T-helper 9 cell (primary cell): ENCODE data around the gene FBXO10.
A peak's percentile ranks its signal among the peaks of the same experiment; 100 is the strongest.
"Not testable (repeated sequence)": the region's sequence is repeated elsewhere in the genome, so short reads cannot be mapped to it uniquely, and the experiment has no call there.

Experiments used
- DNase-seq: peaks from one replicate; pipeline ENCODE4 v3.0.0-alpha.2; 2020

FBXO10 gene

GRCh38 chr9:37477443-37477842 is 98.7 kb downstream of the FBXO10 start:
- not testable (repeated sequence) for DNase-seq

DNA sequence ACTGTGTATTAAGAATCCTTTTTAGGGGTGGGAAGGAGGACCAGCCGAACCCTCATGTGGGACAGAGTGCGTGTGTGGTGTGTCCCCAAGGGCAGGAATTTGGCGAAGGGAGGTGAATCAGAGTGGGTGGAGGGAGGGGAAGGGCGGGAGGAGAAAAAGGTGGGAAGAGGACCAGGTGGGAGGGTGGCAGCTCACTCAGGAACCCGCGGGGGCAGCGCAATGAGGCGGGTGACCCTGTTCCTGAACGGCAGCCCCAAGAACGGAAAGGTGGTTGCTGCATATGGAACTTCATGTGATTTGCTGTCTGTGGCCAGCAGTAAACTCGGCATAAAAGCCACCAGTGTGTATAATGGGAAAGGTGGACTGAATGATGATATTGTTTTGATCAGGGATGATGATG is 99.2 kb downstream of the FBXO10 start:
- DNase-seq, result no peak

GRCh38 chr9:37474438-37474837 is 101.7 kb downstream of the FBXO10 start:
- no peak for DNase-seq

DNA sequence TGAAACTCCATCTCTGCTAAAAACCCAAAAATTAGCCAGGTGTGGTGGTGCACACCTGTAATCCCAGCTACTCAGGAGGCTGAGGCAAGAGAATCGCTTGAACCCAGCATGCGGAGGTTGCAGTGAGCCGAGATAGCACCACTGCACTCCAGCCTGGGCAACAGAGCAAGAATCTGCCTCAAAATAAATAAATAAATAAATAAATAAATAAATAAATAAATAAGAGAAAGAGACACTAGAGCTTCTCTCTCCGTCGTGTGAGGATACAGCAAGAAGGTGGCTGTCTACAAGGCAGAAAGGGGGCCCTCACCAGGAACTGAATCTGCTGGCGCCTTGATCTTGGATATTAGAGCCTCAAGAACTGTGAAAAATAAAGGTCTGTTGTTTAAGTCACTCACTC is 102.2 kb downstream of the FBXO10 start:
- DNase-seq, result not testable (repeated sequence)

DNA sequence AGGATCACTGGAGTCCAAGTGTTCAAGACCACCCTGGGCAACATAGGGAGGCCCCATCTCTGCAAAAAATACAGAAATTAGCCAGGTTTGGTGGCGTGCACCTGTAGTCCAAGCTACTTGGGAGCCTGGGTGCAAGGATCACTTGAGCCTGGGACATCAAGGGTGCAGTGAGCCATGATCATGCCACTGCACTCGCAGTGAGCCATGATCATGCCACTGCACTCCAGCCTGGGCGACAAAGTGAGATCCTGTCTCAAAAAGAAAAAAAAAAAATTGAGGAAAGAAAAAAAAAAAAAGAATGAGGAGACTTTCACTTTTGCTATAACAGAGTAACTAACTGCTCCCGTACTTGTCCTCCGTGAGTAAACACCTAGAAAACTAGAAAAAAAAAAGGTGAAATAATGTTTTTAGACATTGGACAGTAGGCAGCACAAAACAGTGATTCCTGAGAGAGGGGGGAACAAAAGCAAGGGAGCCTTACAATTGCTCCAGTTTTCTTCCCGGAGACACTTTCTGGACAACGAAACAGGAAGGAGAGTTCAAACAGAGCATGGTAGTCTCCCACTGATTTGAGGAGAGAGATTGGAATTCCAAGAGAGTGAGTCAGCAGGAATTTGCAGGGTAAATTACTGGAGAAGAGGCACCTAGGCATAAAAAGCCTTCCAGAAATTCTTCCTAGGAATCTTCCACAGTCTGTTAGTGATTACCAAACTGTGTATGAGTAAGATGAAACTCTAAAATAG is 104.1 kb downstream of the FBXO10 start:
- DNase-seq, result no peak

DNA sequence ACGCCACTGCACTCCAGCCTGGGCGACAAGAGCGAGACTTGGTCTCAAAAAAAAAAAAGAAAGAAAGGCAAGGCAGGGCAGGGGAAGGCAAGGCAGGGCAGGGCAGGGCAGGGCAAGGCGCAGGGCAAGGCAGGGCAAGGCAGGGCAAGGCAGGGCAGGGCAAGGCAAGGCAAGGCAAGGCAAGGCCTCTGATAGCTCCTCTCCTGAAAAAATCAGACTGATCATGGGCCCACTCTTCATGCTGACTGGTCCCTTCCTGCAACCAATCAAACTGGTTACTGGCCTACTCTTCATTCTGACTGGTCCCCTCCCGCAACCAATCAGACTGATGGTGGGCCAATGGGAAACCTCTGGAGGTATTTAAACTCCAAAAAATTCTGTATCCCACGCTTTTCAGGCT is 107.6 kb downstream of the FBXO10 start:
- no peak for DNase-seq

- not testable (repeated sequence) for DNase-seq
Measured at GRCh38 chr9:37467530-37467929, 108.7 kb downstream of the FBXO10 start.

- DNase-seq, result peak; percentile 20
Measured at GRCh38 chr9:37466037-37466709, 110.0 kb downstream of the FBXO10 start.

DNA sequence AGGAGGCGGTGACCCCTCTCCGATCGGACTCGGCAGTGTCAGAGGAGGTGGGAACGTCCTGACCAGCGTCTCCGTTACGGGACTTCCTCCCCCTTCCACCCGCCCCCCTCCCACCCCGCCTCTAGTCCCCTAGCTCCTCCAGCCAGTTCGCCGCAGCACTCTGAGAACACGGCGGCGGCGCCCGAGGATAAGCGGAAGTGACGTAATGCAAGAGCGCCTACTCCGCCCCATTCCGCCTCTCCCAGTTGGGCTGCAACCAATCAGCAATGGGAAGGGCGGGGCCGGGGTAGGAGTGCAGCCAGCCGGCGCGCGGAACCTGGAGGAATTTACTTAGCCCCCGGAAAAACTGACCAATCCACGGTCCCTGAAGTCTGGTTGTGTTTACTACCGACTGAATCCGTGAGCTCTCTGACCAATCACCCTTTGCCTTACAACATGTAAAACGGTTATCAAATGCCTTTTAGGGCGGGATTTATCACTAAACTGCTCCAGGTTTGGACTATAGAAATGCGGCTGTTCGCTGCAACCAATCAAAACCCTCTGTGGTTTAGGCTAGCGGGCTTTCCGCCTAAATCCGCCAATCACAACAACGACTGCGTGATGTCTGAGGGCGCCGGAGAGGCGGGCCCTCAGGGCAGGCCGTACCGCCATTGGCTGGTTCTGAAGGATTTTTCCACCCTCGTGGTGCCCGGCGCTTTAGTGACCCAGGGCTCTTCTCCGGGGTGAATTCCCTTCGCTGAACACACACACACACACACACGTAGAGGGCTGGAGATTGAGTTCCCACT is 110.7 kb downstream of the FBXO10 start, which contains the start of gene ZBTB5:
Gene ZBTB5 (minus strand): TSS at position 202 of the 788 bp plus-strand sequence. CDS start 22,899 bp downstream, outside the sequence.
- DNase-seq, result peak; percentile 98

DNA sequence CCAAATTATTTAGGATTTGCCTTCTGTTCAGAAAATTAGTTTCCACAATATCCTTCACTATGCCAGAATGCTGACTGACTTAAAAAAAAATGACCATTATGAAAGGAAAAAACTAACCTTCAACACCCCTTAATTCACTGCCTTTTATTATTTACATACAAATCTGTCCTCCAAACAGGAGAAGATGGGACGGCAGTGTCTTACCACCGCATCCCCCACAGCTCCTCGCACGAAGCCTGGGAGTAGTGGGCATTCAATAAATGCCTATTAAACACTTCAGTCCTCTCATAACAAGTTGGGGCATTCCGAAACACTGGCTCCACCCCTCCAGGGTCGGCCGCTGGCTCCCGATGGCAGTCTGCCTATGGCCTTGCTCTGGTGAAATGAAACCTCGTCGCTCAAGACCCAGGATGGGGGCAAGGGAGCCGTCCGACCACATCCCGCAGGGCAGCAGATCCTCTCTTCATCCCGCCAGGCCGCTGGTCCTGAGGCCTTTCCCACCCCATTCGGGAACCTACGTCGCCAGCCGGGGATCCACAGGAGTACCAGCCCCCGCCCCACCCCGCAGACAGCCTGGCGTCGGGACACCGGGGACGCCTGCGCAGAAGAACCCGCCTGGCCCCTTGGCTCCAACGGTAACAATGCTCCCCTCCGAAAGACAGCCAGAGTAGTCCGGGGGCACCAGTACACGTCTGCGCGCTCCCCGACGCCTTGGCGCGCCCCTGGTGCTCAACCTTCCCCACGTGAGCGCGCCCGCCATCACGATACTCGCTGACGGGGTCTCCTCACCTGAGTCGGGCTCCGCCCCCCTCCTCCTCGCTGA is 111.5 kb downstream of the FBXO10 start:
- DNase-seq, result peak; percentile 81

DNA sequence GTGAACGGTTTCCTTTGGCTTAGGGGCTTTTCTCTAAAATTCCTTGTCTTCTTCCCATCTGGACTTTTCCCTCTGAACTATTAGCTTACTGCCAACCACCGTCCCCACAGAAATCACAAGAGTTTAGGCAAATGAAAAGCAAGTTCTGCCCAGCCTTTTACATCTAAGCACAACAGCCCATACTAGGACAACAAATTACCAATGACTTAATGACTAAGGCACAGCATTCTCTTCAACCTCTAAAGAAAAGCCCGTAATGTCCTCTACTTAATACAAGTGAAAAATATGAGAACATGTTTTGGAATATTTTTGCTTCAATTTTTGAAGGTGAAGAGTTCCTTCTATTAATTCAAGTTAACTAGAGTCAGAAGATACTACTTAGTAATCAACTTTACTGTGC is 112.2 kb downstream of the FBXO10 start:
- DNase-seq, result no peak
